Epithelial cell of esophagus (primary cell): ENCODE measurements around the gene PIP4K2A.
A peak's percentile ranks its signal among the peaks of the same experiment; 100 is the strongest.

Experiments used
- DNase-seq: peaks from one replicate; pipeline ENCODE4 v3.0.0; 2010; ENCODE audit warnings: low read depth
- H3K4me3 ChIP-seq: 2 replicates; pipeline ENCODE4 v1.5.1; 2011; ENCODE audit warnings: mild to moderate bottlenecking, low read length, control low read depth
- CTCF ChIP-seq: IDR thresholded peaks from 2 replicates; pipeline ENCODE4 v1.5.1; 2011; ENCODE audit warnings: low read depth, mild to moderate bottlenecking, low read length, control low read depth, inconsistent platforms; ENCODE audit not compliant: insufficient read depth; ENCODE audit errors: missing control alignments

The PIP4K2A gene

DNA sequence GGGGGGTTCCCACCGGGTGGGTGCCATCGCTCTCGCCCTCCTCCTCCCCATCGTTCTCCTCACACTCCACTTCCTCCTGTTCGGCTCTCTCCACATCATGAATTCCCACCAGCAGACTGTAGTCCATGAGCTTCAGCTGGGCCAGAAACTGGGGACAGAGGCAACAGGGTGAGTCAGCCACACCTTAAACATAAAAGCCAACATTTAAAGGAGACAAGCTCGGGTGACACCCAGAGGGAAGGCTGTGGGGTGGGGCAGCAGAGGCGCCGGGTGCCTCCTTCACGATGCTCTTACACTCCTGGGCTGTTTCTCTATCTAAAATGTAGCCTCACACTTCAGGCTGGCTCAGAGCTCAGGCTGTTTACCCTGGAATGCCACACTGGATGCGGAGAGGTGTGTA, 172.5 kb downstream of the PIP4K2A start:
- no peak for TF ChIP-seq CTCF
- DNase-seq, result no peak
- no peak overlapping the region for H3K4me3 ChIP-seq

GRCh38 chr10:22539579-22540298, 174.6 kb downstream of the PIP4K2A start:
- no peak overlapping the region for H3K4me3 ChIP-seq
- TF ChIP-seq CTCF, result no peak
- DNase-seq, result no peak

DNA sequence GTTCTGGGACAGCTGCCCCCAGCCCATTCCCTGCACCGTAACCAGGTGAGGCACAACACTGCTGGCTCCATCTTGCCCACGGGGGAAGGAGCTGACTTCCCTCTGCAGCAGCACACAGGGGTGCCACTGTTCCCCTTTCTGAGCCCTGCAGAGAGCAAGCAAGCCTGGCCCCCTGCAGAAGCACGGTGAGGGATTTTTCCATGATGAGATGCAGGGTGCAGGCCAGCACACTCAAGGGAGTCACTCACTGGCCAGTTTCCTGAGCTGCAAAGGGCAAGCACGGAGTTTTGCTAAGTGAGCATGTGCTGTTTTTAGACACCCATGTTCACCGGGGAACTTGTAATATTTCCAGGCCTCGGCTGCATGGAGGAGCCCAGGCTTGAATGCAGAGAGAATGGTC, 176.6 kb downstream of the PIP4K2A start:
- no peak for DNase-seq
- no peak overlapping the region for H3K4me3 ChIP-seq
- no peak for TF ChIP-seq CTCF

GRCh38 chr10:22536620-22537019, 177.8 kb downstream of the PIP4K2A start:
- no peak for DNase-seq
- no peak overlapping the region for H3K4me3 ChIP-seq
- no peak for TF ChIP-seq CTCF

DNA sequence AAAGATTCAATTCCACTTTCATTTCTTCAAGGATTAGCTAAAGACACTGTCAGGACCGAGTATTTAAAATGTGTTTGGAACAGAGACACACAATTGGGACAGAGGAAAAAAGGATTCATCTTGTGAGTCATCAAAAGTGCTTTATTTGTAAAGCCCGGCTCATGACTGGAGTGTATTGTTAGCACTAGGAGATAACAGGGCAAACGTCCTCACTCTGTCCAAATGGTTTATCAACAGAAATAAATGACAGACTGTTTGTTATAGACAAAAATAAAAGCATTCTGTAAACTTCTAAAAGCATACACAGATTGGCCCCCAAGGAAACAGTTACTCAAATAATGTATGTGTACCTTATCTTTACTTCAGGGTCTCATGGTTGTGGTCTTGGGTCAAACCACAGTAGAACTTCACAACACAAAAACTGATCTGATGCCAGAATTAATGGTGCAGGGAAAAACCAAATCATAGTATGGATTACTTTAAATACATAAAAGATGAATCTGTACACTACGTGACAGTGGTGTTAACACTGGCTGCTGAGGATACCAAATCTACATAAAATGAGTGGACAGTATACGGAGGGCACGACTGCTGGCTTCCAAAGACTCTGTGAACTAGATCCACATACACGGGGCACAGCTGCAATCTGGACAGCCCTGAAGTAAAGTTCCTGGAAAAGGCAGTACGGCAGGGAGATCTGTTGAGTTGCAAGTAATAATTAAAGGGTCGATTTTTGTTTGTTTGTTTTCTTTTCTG, 179.4 kb downstream of the PIP4K2A start:
- peak; percentile 10 for DNase-seq
- no peak for TF ChIP-seq CTCF
- H3K4me3 ChIP-seq, result no peak overlapping the region

DNA sequence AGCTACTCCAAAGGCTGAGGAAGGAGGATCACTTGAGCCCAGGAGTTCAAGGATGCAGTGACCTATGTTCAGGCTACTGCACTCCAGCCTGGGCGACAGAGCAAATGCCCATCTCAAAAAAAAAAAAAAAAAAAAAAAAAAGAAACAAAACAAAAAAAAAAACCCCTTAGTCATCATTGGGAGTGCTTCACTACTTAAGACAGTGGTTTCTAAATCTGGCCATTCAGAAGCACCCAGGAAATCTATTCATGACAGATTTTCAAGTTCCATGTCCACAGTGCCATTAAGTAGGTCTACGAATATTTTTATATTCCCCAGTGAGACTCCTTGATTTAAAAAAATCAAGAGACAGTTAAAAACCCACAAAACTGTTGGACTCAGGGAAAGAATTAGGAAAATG, 182.9 kb downstream of the PIP4K2A start:
- TF ChIP-seq CTCF, result no peak
- DNase-seq, result no peak
- no peak overlapping the region for H3K4me3 ChIP-seq

DNA sequence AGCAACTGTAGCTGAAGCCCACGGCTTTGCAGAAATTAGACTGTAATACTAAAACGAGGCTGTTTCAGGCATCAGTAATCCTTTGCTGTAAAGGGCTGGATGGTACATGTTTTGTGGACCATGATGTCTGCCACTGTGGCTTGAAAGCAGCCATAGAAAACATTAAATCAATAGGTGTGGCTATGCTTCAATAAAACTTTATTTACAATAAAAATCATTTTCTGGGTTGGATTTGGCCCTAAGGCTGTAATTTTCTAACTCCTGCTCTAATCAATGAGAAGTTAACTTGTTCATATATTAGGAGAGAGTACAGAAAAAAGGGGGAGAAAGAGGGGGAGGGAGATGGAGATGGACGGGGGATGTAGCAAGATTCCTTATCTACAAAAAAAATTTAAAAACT, 183.4 kb downstream of the PIP4K2A start:
- TF ChIP-seq CTCF, result no peak
- no peak overlapping the region for H3K4me3 ChIP-seq

More for the DNA sequence above, 183.4 kb downstream of the PIP4K2A start:
- no peak for DNase-seq
